Inflammatory macrophage treated with lipopolysaccharide for 1 hour (primary cell): ENCODE measurements around the gene HIBCH.
"Not testable (repeated sequence)": the region's sequence is repeated elsewhere in the genome, so short reads cannot be mapped to it uniquely, and the experiment has no call there.

Source experiments
- DNase-seq, 2 donors: peaks; one replicate each; pipeline ENCODE4 v3.0.0-alpha.2; 2020 to 2022

HIBCH gene

DNA sequence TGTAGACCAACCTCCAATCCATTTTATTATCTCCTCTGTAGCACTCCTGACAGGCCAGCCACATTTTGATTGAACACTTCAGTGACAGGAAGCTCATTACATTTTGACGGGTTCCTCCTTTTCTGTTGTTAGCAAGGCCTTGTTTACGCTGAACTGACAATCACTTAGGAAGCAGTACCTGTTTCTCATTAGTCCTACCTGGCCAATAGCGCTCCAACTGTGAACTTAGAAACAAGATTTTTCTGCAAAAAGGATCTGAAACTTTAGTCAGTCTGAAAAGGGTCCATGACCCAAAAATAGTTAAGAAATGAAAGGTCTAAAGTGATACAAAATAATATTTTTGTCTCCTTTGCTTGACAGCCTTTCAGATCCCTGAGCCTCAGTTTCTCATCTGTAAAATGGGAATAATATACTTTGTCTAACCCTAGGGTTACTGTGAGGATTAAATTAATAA, 137.5 kb downstream of the HIBCH start:
- DNase-seq, result no peak

DNA sequence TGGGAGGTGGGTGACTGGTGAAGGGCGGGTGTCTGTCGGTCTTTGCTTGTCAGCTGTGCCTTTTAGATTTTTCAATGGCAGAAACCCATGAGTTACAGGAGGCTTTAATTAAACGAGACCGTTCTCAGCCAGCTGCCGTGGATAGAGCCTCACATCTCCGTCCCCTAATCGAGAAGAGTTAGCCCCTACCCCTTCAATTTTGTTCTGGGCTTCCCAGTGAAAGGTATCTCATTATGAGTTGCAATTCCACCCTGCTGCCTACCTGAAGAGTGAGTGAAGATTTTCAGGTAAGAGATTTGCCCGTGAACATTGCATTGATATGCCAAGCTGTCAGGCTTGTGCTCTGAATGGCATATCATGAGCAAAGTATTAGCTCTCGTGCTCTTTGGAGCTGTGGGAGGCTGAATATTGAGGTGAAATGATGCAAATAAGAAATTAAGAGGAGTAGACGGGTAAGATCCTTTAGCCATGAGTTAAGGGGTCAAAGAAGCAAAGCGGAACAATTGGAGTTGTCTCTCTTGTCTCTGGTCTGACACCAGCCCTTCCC, 138.4 kb downstream of the HIBCH start:
- no peak for DNase-seq

GRCh38 chr2:190180313-190181122, 139.1 kb downstream of the HIBCH start:
- DNase-seq, result peak; percentile 3 to 16

- no peak for DNase-seq
Observed at GRCh38 chr2:190179754-190180312, 139.8 kb downstream of the HIBCH start.

DNA sequence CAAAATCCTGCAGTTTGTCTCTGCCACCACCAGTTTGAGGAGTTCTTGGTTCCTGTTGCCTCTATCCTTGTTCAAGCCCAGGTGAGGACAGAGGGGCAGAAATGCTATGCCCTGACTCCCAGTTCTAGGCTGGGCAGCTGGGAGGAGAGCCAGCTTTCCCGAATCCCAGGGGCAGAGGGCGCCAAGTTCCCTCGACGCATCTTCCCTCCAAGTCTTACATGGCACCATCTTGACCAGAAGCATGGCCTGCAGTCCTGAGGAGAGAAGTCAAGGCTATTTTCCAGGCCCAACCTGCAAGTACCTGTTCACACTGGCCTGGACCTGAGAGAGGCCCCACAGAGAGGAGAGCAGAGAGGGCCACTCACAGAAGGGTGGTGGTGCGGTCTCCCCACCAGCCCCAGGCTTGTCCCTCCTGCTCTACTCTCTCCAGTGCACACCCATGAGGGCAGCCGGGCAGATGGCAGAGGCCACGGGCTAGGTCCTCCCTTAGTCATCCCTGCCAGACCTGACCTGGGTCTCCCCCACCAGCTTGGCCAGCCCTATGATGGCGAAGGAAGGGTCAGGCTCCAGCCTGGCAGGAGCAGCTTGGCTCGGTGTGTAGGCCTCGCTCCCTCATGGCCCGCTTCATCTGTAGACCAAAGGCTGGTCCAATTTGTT, 141.4 kb downstream of the HIBCH start:
- DNase-seq, result no peak

- DNase-seq, result no peak
Observed at GRCh38 chr2:190177249-190178040, 142.2 kb downstream of the HIBCH start.

- DNase-seq, result no peak
Observed at GRCh38 chr2:190173392-190173791, 146.2 kb downstream of the HIBCH start.

GRCh38 chr2:190170673-190171072, 149.0 kb downstream of the HIBCH start:
- no peak for DNase-seq

DNA sequence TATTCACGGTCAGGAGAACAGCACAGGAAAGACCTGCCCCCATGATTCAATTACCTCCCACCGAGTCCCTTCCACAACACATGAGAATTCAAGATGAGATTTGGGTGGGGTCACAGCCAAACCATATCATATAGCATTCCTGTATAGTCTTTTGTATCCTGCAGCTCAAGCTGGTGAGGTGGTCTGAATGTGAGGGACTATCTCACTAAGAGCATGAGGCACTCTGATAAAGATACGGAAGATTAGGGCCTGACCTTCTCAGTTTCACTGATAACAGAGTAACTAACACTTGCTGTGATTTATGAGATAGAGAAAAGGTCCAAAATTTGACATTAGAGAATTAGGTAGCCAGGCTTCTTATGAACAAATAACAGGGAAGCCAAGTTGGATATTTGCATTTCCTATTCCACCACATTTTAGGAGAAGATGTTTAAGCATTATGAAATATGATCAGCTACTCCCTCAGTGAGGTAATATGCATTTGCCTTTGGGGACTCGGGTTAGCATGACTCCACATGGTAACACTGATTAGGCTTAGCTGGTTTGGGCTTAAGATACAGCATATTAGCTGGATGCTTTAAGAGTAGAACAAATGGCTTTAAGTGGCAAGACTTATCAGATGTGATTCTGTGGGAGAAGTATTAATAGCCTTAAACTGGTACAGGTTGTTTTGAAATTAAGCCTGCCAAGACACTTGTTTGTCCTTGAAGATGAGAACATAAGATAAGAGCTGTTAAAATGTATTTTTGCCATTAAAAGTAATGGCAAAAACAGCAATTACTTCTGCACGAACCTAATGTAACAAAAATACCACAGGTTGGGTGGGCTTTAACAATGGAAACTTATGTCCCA, 150.2 kb downstream of the HIBCH start:
- no peak for DNase-seq

- no peak for DNase-seq
Observed at GRCh38 chr2:190167702-190168101, 151.9 kb downstream of the HIBCH start.

DNA sequence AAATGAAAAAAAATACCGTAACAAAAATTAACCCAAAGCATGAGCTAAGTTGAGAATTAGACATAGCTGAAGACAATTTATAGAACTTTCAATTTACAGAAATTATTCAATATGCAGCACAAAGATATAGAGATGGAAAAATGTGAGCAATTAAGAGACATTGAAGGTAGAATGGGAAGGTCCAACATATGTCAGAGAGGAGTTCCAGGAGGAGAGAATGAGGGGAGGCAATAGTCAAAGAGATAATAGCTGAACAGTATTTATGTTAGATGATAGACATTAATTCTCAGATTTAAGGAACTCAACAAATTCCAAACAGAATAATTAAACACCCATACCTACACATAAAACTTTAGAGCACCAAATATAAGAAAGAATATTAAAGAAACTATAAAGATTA, 154.1 kb downstream of the HIBCH start:
- no peak for DNase-seq

- DNase-seq, result no peak
Observed at GRCh38 chr2:190162851-190163250, 156.8 kb downstream of the HIBCH start.

GRCh38 chr2:190159453-190159852, 160.2 kb downstream of the HIBCH start:
- no peak for DNase-seq

GRCh38 chr2:190158798-190159434, 160.7 kb downstream of the HIBCH start:
- no peak for DNase-seq

GRCh38 chr2:190157613-190158528, 161.8 kb downstream of the HIBCH start:
- DNase-seq, result not testable (repeated sequence)

GRCh38 chr2:190156530-190157212, 163.0 kb downstream of the HIBCH start:
- DNase-seq, result no peak
